Measurements from ENCODE around the gene SAFB. TPM values are rescaled to one million over a fixed set of nuclear protein-coding genes. Genes with fewer than 3 reads are reported as not detected.

The SAFB gene
- total and polyA plus RNA-seq, 2 of the 13 experiments (the other 11 are each of a cell fraction or from before 2014, with no cell fraction given): 21.0 to 28.4 TPM

- DNase-seq (ENCODE audit: low spot score) (no peak), FAIRE-seq (no peak), ATAC-seq (no peak)
- POLR2A ChIA-PET: no interaction called here
- Histone ChIP-seq H3K27ac (ENCODE audit: extremely low read length, insufficient read depth, low read length) (peak overlapping the region; percentile 16), H3K4me1 (ENCODE audit: insufficient read depth, low read length) (peaks cover 17% of the 10 kb centered on the region; the same call in 1 of the 2 replicates), H3K79me2 (ENCODE audit: insufficient read depth, low read length) (peaks cover 35% of the 10 kb centered on the region), H3K36me3 (replicated peaks in 1 of 2; ENCODE audit: control insufficient read depth in 1 of 2, insufficient read depth in 2 of 2, low read length in 2 of 2) (peaks cover 25 to 60% of the 10 kb centered on the region in 2 experiments), H3K9me3 (ENCODE audit: low read length) (no peaks in the 10 kb centered on the region), H3K27me3 (ENCODE audit: control insufficient read depth in 1 of 2, insufficient read depth in 2 of 2, low read length in 2 of 2) (no peaks in the 10 kb centered on the region; a peak in 1 of 5 replicates), H3K4me3 (replicated peaks in 1 of 3; ENCODE audit: insufficient read depth in 1 of 3, low read depth in 2 of 3, low read length in 3 of 3) (no peak overlapping the region), H3K4me2 (ENCODE audit: low read depth, low read length) (no peak overlapping the region), H2AFZ (ENCODE audit: low read length) (no peak overlapping the region), H4K20me1 (ENCODE audit: insufficient read depth, low read length) (peaks cover 38% of the 10 kb centered on the region), H3K9ac (ENCODE audit: insufficient read depth, low read depth, low read length) (peak overlapping the region; percentile 5; the same call in 1 of the 2 replicates)
- in situ Hi-C loops (cut with HindIII; ENCODE audit: extremely low pct_ligation_motif_present, low pct_unique_long_range_greater_than_20kb): no loop called here
- BruUV-seq (replicated peaks): no TSS peak
- intact Hi-C loops (cut with micrococcal nuclease; ENCODE audit: unreplicated experiment): no loop called here
- no peak for TF ChIP-seq ZNF512B (CRISPR knock-in tag; IDR thresholded peaks at IDR 0.05; ENCODE audit: borderline replicate concordance)
- peak; percentile 16; the same call in 1 of the 2 replicates for TF ChIP-seq TAF1 (CRISPR knock-in tag; IDR thresholded peaks at IDR 0.05)
- TF ChIP-seq SSRP1 (CRISPR knock-in tag; IDR thresholded peaks at IDR 0.05): peak; percentile 43
- TF ChIP-seq PAF1 (CRISPR knock-in tag; IDR thresholded peaks at IDR 0.05): peak; percentile 71; the same call in 1 of the 2 replicates
- TF ChIP-seq ZNF691 (CRISPR knock-in tag; IDR thresholded peaks at IDR 0.05; ENCODE audit: borderline replicate concordance, low read depth): no peak
- no peak for TF ChIP-seq JUN (CRISPR knock-in tag; IDR thresholded peaks at IDR 0.05)
- TF ChIP-seq POLR2AphosphoS5 (IDR thresholded peaks at IDR 0.05; ENCODE audit: low read depth, low read length): peak; percentile 18; the same call in 1 of the 2 replicates
- no peak for TF ChIP-seq KDM5B (CRISPR knock-in tag; IDR thresholded peaks at IDR 0.05; ENCODE audit: borderline replicate concordance)
- CTCF ChIA-PET (ENCODE audit: low intra/inter-chr PET ratio, low total read pairs): no interaction called here
- WGBS (ENCODE audit: low lambda C conversion rate): 80% methylated on average over 2 of the region's 7 CpGs
These were observed 69.9 kb downstream of the SAFB start for GRCh38 chr19:5692723-5693194.
